Esophagus muscularis mucosa (tissue), 4 donors: ENCODE results near the gene HIVEP2. TPM values are rescaled to one million over a fixed set of nuclear protein-coding genes. Genes with fewer than 3 reads are reported as not detected.

Experiments
- DNase-seq: peaks from one replicate; pipeline ENCODE4 v3.0.0-alpha.2; 2017; ENCODE audit errors: extremely low spot score
- H3K27ac ChIP-seq, 4 donors: fragments of 200-600 bp; sonication (generic); replicated peaks in 1 of 4; 1 replicate in 3 of 4; 2 replicates in 1 of 4; pipeline ENCODE4 v1.5.1; 2016 to 2019; ENCODE audit warnings: mild to moderate bottlenecking in 1 of 4
- H3K27me3 ChIP-seq, 4 donors: fragments of 200-600 bp; sonication (generic); one replicate each; pipeline versions ENCODE4 v1.5.1 to v1.6.0; 2016 to 2019
- H3K36me3 ChIP-seq, 4 donors: fragments of 200-600 bp; sonication (generic); one replicate each; pipeline ENCODE4 v1.5.1; 2016 to 2019
- H3K4me1 ChIP-seq, 4 donors: fragments of 200-600 bp; sonication (generic); one replicate each; pipeline ENCODE4 v1.5.1; 2016 to 2019
- H3K4me3 ChIP-seq, 4 donors: fragments of 200-600 bp; sonication (generic); 1 replicate in 2 of 4; 2 replicates in 2 of 4; pipeline ENCODE4 v1.5.1; 2016 to 2019; ENCODE audit warnings: mild to moderate bottlenecking in 4 of 4, moderate library complexity in 1 of 4
- H3K9me3 ChIP-seq, 4 donors: fragments of 200-600 bp; sonication (generic); 1 replicate in 3 of 4; 2 replicates in 1 of 4; pipeline ENCODE4 v1.5.1; 2016 to 2019
- CTCF ChIP-seq, 3 experiments: fragments of 200-600 bp in 2 of 3; fragments of 450-650 bp in 1 of 3; sonication (generic) in 2 of 3; IDR thresholded peaks; one replicate each; pipeline ENCODE4 v1.5.1; 2017 to 2019; ENCODE audit warnings: antibody characterized with exemption in 3 of 3, mild to moderate bottlenecking in 2 of 3, moderate library complexity in 1 of 3
- EP300 ChIP-seq: sonication (generic); formaldehyde crosslinking; IDR thresholded peaks from one replicate; pipeline ENCODE4 v1.6.1; 2017; ENCODE audit warnings: antibody characterized with exemption
- POLR2A ChIP-seq: fragments of 450-650 bp; IDR thresholded peaks from one replicate; pipeline ENCODE4 v1.6.1; 2017; ENCODE audit warnings: antibody characterized with exemption, moderate library complexity, mild to moderate bottlenecking, low read depth
- POLR2AphosphoS5 ChIP-seq, 2 donors: sonication (generic); formaldehyde crosslinking; IDR thresholded peaks; one replicate each; pipeline ENCODE4 v1.6.1; 2017; ENCODE audit warnings: antibody characterized with exemption in 2 of 2
- WGBS: methylation state at CpG from one replicate; pipeline ENCODE4 v1.1.5; 2018; 5-methylcytosine and 5-hydroxymethylcytosine counted together
- intact Hi-C: fragments of 100-400 bp; cut with DNase I; formaldehyde crosslinking; loops from one replicate; pipeline ENCODE4 v1.15.1; 2023
- total RNA-seq, 4 donors: library from RNA; depleted of rRNA; stranded (reverse); fragments of >200 nt; gene quantifications; one replicate each; pipeline versions ENCODE4 v1.1.0 to v1.2.1, GENCODE V29; 2016

The HIVEP2 gene
- total RNA-seq, 4 donors from 2014 or later, result 20.3 to 29.3 (median 22.1) TPM

GRCh38 chr6:142830807-142831206, 114.2 kb downstream of the HIVEP2 start:
- Histone ChIP-seq H3K9me3 (no peaks in the 10 kb centered on the region), H3K4me3 (no peak overlapping the region), H3K27me3 (no peaks in the 10 kb centered on the region), H3K36me3 (no peaks in the 10 kb centered on the region), H3K27ac (no peak overlapping the region), H3K4me1 (peaks cover 11 to 28% (median 18%) of the 10 kb centered on the region in 4 donors)
- TF ChIP-seq POLR2AphosphoS5 (IDR thresholded peaks at IDR 0.05) (no peak), EP300 (no peak), POLR2A (no peak), CTCF (IDR thresholded peaks at IDR 0.05) (no peak)
- 91% methylated on average over 6 of the region's 6 CpGs for WGBS
- intact Hi-C loops, result no loop called here
- DNase-seq, result no peak

- Histone ChIP-seq H3K4me1 (peaks cover 6 to 25% (median 18%) of the 10 kb centered on the region in 4 donors), H3K4me3 (no peak overlapping the region), H3K27ac (no peak overlapping the region), H3K36me3 (no peaks in the 10 kb centered on the region), H3K27me3 (no peaks in the 10 kb centered on the region), H3K9me3 (no peaks in the 10 kb centered on the region)
- intact Hi-C loops, result no loop called here
- 83% methylated on average over 5 of the region's 5 CpGs for WGBS
- TF ChIP-seq POLR2A, result no peak
- no peak for TF ChIP-seq EP300
- TF ChIP-seq CTCF (IDR thresholded peaks at IDR 0.05), result no peak
- no peak for TF ChIP-seq POLR2AphosphoS5 (IDR thresholded peaks at IDR 0.05)
- no peak for DNase-seq
These were observed 114.8 kb downstream of the HIVEP2 start for GRCh38 chr6:142830116-142830710.

- no peak overlapping the region for H3K4me3 ChIP-seq
- H3K27me3 ChIP-seq, result no peaks in the 10 kb centered on the region
- no peak for DNase-seq
- H3K4me1 ChIP-seq, result peaks cover 11 to 31% (median 21%) of the 10 kb centered on the region in 4 donors
- no peaks in the 10 kb centered on the region for H3K36me3 ChIP-seq
- no peak for TF ChIP-seq EP300
- TF ChIP-seq CTCF (IDR thresholded peaks at IDR 0.05), result no peak
- no peak for TF ChIP-seq POLR2AphosphoS5 (IDR thresholded peaks at IDR 0.05)
- TF ChIP-seq POLR2A, result no peak
- H3K27ac ChIP-seq, result no peak overlapping the region
- intact Hi-C loops, result no loop called here
- no peaks in the 10 kb centered on the region for H3K9me3 ChIP-seq
- WGBS, result 100% methylated on average over 1 of the region's 1 CpG
These were observed 115.4 kb downstream of the HIVEP2 start for GRCh38 chr6:142829556-142829955.

GRCh38 chr6:142827991-142828390, 117.0 kb downstream of the HIVEP2 start:
- intact Hi-C loops, result no loop called here
- DNase-seq, result no peak
- H3K9me3 ChIP-seq, result no peaks in the 10 kb centered on the region
- H3K4me1 ChIP-seq, result peaks cover 12 to 40% (median 24%) of the 10 kb centered on the region in 4 donors
- no peak overlapping the region for H3K27ac ChIP-seq
- no peak for TF ChIP-seq POLR2A
- no peak for TF ChIP-seq CTCF (IDR thresholded peaks at IDR 0.05)
- TF ChIP-seq EP300, result no peak
- TF ChIP-seq POLR2AphosphoS5 (IDR thresholded peaks at IDR 0.05), result no peak
- no peaks in the 10 kb centered on the region for H3K27me3 ChIP-seq
- 81% methylated on average over 4 of the region's 4 CpGs for WGBS
- H3K36me3 ChIP-seq, result no peaks in the 10 kb centered on the region
- H3K4me3 ChIP-seq, result no peak overlapping the region

- DNase-seq, result no peak
These were observed 117.6 kb downstream of the HIVEP2 start for GRCh38 chr6:142827369-142827768.

More at GRCh38 chr6:142827369-142827768, 117.6 kb downstream of the HIVEP2 start:
- TF ChIP-seq POLR2A (no peak), POLR2AphosphoS5 (IDR thresholded peaks at IDR 0.05) (peak; percentile 61 to 65), EP300 (no peak), CTCF (IDR thresholded peaks at IDR 0.05) (no peak)
- 72% methylated on average over 7 of the region's 7 CpGs for WGBS
- no peaks in the 10 kb centered on the region for H3K27me3 ChIP-seq
- intact Hi-C loops, result no loop called here
- no peaks in the 10 kb centered on the region for H3K36me3 ChIP-seq
- no peak overlapping the region for H3K27ac ChIP-seq
- no peak overlapping the region for H3K4me3 ChIP-seq
- no peaks in the 10 kb centered on the region for H3K9me3 ChIP-seq
- peaks cover 14 to 41% (median 25%) of the 10 kb centered on the region in 4 donors for H3K4me1 ChIP-seq
